ENCODE data around the gene PTPRA.

- TF ChIP-seq CTCF (IDR thresholded peaks at IDR 0.05): no peak
- no peak for TF ChIP-seq POLR2A (IDR thresholded peaks at IDR 0.05)
Measured at GRCh38 chr20:3045042-3045815, 171.9 kb downstream of the PTPRA start.
